SKM-1 treated with dmso at 0.1 percent for 144 hours (cell line): ENCODE data around the gene VIM.
"Not testable (repeated sequence)": the region's sequence is repeated elsewhere in the genome, so short reads cannot be mapped to it uniquely, and the experiment has no call there.

Experiments used
- DNase-seq: peaks from one replicate; lab custom pipeline; 2025; ENCODE audit not compliant: unreplicated experiment; lab: John Stamatoyannopoulos, UW

VIM gene

GRCh38 chr10:17231788-17232187, 3.7 kb downstream of the VIM start:
- no peak for DNase-seq

DNA sequence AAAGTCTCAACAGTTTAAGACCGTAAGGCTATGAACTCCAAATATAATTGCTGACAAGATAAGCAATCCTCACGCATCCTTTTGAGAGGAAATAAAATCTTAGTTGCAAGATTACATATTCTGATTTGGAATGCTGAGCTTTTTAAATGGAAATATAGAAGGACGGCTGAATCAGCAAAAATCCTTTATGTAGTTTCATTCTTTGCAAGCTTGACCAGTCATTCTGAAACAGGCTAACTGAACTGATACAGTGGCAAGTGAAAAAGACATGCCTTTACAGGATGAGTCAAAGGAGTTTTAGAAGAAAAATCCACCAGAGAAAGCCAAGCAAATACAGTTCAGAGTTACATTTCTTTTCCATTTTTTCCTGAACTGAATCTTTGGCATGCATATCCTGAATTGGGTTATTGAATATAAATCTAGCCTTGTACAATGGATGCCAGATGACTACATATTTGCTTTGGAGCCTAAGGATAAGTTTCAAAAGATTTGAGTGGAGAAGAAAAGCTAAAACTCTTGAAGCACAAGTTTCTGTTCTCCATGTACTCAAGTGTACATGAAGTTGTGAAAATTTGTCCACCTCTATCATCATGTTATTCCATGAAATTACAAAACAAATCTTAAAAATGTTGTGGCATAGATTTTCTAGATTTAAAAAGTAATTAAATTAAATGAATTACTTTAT, 4.4 kb downstream of the VIM start:
- no peak for DNase-seq

DNA sequence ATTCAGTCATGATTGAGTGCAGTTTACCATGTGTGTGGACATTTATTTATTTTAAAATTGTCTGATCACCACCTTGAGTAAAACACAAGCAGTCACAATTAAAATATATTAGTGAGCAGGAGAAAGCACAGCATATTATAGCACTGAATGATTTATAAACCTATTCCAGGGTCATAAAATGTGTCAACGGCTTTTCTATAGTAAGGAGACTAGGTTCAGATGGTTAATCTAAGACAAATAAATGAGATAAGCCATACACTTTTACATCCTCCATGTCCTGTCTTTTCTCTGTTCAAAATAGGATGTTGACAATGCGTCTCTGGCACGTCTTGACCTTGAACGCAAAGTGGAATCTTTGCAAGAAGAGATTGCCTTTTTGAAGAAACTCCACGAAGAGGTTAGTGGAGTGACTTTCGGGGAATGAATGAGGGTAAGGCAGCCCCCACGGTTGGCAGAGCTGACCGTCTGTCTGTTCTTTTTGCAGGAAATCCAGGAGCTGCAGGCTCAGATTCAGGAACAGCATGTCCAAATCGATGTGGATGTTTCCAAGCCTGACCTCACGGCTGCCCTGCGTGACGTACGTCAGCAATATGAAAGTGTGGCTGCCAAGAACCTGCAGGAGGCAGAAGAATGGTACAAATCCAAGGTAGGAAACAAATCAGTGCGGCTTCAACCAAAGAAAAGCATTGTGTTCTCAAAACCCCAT, 5.4 kb downstream of the VIM start:
- no peak for DNase-seq

DNA sequence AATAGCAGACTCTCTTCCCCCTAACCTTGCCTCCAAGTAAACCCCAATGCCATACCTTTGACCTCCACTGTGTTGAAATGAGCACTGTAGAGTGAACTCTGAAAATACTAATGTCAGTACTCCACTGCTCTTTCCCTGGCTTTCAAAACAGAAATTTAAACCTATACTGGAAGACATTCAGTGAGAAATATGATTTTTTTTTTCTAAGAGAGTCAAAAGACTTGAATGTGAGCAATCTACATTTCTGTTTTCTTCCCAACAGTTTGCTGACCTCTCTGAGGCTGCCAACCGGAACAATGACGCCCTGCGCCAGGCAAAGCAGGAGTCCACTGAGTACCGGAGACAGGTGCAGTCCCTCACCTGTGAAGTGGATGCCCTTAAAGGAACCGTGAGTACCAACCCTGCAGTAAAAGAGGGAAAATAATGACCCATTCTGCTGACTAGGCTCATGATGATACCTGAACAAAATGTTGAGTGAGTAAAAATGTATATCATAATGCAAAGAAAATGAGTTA, 6.4 kb downstream of the VIM start:
- no peak for DNase-seq

GRCh38 chr10:17235136-17235535, 7.1 kb downstream of the VIM start:
- DNase-seq = no peak

DNA sequence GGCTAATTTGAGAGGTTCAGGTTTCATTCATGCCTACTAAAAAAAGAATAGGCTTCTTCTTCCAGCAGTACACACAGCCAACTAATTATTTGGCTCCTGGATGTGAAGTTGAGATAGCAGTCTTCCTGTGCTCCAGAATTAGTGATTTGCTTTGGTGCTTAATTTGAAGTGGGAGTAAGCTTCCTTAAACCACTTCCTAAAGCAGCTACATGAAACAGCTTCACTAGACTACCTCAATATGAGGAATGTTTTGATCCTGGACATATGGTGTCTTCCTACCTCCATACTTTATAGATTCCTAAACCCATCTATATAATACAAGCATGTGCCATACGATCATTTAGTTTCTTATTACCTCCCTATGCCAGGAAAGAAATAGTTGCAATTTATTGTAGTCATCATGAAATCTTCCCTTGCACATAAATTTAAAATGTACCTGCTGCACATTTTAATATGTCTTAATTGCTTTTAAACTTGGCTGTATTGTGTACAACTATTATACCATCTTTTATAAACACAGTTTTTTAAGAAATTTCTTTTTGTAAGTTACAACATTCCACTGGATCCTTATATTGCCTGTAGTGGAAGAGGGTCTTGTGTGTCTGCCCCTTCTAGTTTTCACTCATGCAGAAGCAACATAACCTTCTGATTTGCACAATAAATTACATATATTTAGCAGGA, 8.6 kb downstream of the VIM start:
- DNase-seq = no peak

- no peak for DNase-seq
Measured at GRCh38 chr10:17237149-17237527, 9.1 kb downstream of the VIM start.

DNA sequence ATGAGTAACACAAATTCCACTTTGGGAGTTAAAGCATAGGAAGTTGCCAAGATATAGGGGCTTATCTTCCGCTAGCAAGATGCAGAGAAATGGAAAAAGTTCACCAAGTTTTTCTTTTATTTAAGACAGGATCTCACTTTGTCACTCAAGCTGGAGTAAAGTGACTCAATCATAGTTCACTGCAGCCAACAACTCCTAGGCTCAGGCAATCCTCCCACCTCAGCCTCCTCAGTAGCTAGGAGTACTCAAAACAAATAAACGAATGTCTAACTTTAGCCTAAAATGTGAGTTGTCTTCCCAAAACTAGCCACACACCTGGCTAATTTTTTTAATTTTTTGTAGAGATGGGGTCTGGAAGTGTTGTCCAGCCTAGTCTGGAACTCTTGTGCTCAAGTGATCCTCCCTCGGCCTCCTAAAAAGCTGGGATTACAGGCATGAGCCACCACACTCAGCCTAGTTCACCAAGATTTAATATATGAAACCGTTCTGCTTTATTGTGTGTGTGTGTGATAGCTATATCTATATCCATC, 9.9 kb downstream of the VIM start:
- DNase-seq = no peak

DNA sequence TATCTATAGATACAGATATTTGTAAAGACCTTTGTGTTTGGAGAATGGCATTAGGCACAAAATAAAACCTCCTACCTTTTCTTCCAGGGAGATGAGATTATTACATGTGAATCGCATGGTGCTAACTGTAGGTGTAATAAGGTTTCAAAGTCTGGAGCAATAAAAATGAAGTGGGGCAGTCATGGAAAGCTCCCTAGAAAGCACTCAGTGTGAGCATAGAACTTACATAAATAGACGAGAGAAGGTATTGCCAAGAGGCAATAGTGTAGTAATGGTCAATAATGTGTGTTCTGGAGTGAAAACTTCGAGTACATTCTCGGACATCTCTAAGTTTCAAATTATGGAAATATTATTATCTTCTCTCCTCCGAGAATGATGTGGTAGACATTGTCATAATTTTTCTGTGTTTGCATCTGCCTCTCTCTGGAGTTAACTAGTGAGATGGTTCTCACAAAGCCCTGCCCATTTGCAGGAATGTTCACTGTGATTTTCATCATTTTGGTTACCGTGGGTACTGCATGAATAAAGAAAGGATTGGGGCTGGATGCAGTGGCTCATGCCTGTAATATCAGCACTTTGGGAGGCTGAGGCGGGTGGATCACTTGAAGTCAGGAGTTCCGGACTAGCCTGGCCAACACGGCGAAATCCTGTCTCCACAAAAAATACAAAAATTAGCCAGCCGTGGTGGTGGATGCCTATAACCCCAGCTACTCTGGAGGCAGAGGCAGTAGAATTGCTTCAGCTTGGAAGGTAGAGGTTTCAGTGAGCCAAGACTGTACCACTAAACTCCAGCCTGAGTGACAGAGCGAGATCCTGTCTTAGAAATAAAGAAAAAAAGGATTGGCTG, 10.6 kb downstream of the VIM start:
- no peak for DNase-seq

- no peak for DNase-seq
Measured at GRCh38 chr10:17239345-17240085, 11.5 kb downstream of the VIM start.

DNA sequence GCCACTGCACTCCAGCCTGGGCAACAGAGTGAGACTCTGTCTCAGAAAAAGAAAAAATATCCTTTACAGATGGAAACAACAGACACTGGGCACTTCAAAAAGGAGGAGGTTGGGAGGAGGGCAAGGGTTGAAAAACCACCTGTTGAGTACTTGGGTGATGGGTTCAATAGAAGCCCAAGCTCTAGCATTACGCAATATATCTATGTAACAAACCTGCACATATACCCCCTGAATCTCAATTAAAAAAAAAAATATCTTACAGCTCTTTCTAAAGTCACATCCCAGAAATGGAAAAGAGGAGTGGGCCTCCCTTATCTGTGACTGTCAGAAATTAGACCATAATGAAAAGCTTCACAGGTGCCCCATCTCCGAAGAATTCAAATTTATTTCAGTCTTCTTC, 12.1 kb downstream of the VIM start:
- no peak for DNase-seq

- no peak for DNase-seq
Measured at GRCh38 chr10:17240616-17241015, 12.6 kb downstream of the VIM start.

DNA sequence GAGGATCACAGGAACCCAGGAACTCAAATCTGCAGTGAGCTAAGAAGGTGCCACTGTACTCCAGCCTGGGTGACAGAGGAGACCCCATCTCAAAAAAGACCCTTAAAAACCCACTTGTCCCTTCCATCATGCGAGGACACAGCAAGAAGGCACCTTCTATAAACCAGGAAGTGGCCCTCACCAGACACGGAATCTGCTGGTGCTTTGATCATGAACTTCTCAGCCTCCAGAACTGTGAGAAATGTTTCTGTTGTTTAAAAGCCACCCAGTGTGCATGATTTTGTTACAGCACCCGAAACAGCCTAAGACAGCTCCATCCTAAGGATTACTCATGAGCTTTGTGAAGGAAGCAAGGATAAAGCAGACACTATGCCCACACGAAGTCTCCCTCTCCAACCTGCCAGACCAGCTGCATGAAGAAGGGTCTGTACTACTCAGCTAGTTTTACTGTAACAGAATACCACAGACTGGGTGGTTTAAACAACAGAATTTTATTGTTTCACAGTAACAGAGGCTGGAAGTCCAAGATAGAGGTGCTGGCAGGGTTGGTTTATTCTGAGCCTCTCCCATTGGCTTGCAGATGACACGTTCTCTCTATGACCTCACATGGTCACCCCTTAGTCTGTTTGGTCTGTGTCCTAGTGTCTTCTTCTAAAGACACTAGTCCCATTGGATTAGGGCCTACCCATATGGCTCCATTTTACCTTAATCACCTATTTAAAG, 13.7 kb downstream of the VIM start:
- no peak for DNase-seq

DNA sequence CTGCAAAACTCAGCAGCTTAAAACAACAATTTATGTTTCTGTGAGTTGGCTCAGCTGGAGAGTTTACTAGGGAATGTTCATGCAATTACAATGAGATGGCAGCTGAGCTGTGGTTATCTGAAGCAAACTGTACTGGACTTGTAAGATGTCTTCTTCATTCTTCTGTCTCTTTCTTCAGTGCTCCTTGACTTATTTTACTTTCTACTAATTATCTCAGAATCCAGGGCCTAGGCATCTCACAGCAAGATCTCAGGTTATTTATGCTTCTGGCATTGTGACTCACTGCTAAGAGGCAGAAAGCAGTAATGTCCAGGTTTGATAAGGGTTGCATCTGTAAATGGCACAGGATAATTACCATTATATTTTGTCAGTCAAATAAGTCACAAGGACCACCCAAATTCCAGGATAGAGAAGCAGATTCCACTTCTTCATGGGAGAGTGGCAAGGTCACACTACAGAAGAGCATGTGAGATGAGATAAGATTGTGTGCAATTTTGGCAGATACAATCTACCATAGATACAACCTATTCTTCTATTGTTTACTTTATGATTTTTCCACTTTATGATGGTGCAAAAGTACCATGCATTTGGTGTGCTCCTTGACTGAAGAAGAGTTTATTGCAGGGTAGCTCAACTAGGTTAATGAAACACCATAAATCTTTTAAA, 16.8 kb downstream of the VIM start:
- DNase-seq = no peak

DNA sequence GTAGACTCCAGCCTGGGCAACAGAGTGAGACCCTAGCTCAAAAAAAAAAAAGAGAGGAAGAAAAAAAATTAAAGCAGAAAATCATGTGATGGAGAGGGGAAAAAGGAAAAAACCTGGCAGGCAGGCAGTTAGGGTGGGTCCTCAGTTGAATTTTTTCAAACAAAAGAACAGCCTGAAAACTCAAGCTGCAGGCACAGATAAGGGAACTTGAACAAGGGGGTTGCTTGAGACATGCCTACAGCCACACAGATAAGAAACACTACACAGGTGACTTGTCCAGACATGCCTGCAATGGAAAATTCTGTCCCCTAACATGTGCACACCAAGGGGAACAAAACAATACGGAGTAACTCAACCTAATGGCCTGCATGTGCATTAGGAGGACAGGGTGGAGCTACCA, 19.2 kb downstream of the VIM start:
- DNase-seq = no peak

GRCh38 chr10:17248964-17249363, 20.9 kb downstream of the VIM start:
- DNase-seq = no peak

DNA sequence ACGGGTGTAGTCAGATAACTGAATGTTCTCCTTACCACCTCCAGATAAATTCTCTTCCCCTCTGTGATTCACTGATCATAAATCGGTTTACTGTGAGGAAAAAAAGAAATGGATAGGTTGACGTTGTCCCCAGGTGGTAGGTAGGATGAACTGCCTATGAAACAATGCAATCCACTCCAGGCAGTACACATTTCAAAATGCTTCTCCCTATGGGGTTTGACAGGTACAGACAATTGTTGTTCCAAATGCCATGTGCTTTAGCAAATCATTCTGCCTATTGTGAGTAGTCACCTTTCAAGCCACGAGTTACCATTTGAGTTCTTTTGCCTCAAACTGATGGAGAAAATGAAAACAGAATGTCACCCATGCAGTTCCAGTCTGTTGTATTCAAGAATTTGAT, 21.8 kb downstream of the VIM start:
- no peak for DNase-seq

- DNase-seq = no peak
Measured at GRCh38 chr10:17250736-17251135, 22.7 kb downstream of the VIM start.

DNA sequence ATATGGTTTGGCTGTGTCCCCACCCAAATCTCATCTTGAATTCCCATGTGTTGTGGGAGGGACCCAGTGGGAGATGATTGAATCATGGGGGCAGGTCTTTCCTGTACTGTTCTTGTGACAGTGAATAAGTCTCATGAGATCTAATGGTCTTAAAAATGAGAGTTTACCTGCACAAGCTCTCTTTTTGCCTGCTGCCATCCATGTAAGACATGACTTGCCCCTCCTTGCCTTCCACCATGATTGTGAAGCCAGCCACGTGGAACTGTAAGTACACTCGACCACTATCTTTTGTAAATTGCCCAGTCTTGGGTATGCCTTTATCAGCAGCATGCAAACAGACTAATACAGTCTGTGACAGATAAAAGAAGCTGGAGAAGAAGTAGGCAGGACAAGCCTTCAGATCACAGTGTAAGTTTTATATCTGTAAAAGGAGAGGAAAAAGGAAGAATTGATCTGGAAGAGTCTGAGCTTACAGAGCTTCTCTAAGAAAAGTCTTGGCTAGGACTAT, 26.6 kb downstream of the VIM start:
- DNase-seq = not testable (repeated sequence)
